ENCODE data around the gene LDLRAD2. TPM values are rescaled to one million over a fixed set of nuclear protein-coding genes. Genes with fewer than 3 reads are reported as not detected.

LDLRAD2 gene
- total and polyA plus RNA-seq, 9 of the 15 experiments (the other 6 are each of a cell fraction or from before 2014, with no cell fraction given): 0.45 to 0.48 TPM; not detected in 7

DNA sequence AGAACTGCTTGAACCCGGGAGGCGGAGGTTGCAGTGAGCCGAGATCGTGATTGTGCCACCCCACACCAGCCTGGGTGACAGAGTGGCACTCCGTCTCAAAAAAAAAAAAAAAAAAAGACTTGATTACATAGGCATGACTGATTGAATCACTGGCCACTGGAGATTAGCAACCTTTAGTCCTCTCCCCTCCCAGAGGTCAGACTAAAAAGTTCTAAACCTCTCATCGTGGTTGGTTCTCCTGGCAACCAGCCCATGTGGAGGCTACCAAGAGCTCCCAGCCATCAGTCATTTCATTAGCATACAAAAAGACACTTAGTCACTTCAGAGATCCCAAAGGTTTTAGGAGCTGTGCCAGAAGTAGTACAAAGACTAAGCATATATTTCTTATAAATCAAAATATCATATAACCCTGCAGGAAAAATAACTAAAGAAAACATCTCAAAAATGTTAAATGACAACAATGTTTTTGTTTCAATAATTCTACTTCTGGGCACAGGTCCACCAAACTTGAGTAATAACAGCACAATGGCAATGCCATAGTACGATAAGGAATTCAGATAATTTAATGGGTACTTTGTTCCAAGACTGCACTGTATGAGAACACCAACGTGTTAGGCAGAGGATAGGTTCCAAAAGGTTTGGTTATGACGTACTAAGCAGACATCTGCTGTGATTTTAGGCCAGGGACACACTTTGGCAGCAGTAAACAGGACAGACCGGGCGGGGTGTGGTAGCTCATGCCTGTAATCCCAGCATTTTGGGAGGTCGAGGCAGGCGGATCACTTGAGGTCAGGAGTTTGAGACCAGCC is 47.2 kb upstream of the LDLRAD2 start (continued):
- no peak for TF ChIP-seq CXXC5 (CRISPR knock-in tag; IDR thresholded peaks at IDR 0.05)
- TF ChIP-seq, protein P1, sequence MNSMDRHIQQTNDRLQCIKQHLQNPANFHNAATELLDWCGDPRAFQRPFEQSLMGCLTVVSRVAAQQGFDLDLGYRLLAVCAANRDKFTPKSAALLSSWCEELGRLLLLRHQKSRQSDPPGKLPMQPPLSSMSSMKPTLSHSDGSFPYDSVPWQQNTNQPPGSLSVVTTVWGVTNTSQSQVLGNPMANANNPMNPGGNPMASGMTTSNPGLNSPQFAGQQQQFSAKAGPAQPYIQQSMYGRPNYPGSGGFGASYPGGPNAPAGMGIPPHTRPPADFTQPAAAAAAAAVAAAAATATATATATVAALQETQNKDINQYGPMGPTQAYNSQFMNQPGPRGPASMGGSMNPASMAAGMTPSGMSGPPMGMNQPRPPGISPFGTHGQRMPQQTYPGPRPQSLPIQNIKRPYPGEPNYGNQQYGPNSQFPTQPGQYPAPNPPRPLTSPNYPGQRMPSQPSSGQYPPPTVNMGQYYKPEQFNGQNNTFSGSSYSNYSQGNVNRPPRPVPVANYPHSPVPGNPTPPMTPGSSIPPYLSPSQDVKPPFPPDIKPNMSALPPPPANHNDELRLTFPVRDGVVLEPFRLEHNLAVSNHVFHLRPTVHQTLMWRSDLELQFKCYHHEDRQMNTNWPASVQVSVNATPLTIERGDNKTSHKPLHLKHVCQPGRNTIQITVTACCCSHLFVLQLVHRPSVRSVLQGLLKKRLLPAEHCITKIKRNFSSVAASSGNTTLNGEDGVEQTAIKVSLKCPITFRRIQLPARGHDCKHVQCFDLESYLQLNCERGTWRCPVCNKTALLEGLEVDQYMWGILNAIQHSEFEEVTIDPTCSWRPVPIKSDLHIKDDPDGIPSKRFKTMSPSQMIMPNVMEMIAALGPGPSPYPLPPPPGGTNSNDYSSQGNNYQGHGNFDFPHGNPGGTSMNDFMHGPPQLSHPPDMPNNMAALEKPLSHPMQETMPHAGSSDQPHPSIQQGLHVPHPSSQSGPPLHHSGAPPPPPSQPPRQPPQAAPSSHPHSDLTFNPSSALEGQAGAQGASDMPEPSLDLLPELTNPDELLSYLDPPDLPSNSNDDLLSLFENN (IDR thresholded peaks at IDR 0.05; ENCODE audit: low read depth in 2 of 2, low read length in 2 of 2): no peak
- TF ChIP-seq, protein P2, sequence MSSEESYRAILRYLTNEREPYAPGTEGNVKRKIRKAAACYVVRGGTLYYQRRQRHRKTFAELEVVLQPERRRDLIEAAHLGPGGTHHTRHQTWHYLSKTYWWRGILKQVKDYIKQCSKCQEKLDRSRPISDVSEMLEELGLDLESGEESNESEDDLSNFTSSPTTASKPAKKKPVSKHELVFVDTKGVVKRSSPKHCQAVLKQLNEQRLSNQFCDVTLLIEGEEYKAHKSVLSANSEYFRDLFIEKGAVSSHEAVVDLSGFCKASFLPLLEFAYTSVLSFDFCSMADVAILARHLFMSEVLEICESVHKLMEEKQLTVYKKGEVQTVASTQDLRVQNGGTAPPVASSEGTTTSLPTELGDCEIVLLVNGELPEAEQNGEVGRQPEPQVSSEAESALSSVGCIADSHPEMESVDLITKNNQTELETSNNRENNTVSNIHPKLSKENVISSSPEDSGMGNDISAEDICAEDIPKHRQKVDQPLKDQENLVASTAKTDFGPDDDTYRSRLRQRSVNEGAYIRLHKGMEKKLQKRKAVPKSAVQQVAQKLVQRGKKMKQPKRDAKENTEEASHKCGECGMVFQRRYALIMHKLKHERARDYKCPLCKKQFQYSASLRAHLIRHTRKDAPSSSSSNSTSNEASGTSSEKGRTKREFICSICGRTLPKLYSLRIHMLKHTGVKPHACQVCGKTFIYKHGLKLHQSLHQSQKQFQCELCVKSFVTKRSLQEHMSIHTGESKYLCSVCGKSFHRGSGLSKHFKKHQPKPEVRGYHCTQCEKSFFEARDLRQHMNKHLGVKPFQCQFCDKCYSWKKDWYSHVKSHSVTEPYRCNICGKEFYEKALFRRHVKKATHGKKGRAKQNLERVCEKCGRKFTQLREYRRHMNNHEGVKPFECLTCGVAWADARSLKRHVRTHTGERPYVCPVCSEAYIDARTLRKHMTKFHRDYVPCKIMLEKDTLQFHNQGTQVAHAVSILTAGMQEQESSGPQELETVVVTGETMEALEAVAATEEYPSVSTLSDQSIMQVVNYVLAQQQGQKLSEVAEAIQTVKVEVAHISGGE (CRISPR knock-in tag; IDR thresholded peaks at IDR 0.05): no peak
- TF ChIP-seq PURB (CRISPR knock-in tag; IDR thresholded peaks at IDR 0.05; ENCODE audit: low read depth): no peak
- TF ChIP-seq, protein P3, sequence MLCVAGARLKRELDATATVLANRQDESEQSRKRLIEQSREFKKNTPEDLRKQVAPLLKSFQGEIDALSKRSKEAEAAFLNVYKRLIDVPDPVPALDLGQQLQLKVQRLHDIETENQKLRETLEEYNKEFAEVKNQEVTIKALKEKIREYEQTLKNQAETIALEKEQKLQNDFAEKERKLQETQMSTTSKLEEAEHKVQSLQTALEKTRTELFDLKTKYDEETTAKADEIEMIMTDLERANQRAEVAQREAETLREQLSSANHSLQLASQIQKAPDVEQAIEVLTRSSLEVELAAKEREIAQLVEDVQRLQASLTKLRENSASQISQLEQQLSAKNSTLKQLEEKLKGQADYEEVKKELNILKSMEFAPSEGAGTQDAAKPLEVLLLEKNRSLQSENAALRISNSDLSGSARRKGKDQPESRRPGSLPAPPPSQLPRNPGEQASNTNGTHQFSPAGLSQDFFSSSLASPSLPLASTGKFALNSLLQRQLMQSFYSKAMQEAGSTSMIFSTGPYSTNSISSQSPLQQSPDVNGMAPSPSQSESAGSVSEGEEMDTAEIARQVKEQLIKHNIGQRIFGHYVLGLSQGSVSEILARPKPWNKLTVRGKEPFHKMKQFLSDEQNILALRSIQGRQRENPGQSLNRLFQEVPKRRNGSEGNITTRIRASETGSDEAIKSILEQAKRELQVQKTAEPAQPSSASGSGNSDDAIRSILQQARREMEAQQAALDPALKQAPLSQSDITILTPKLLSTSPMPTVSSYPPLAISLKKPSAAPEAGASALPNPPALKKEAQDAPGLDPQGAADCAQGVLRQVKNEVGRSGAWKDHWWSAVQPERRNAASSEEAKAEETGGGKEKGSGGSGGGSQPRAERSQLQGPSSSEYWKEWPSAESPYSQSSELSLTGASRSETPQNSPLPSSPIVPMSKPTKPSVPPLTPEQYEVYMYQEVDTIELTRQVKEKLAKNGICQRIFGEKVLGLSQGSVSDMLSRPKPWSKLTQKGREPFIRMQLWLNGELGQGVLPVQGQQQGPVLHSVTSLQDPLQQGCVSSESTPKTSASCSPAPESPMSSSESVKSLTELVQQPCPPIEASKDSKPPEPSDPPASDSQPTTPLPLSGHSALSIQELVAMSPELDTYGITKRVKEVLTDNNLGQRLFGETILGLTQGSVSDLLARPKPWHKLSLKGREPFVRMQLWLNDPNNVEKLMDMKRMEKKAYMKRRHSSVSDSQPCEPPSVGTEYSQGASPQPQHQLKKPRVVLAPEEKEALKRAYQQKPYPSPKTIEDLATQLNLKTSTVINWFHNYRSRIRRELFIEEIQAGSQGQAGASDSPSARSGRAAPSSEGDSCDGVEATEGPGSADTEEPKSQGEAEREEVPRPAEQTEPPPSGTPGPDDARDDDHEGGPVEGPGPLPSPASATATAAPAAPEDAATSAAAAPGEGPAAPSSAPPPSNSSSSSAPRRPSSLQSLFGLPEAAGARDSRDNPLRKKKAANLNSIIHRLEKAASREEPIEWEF (CRISPR knock-in tag; IDR thresholded peaks at IDR 0.05): no peak
- TF ChIP-seq ZFPM2 (CRISPR knock-in tag; IDR thresholded peaks at IDR 0.05): no peak
- TF ChIP-seq, protein P4, sequence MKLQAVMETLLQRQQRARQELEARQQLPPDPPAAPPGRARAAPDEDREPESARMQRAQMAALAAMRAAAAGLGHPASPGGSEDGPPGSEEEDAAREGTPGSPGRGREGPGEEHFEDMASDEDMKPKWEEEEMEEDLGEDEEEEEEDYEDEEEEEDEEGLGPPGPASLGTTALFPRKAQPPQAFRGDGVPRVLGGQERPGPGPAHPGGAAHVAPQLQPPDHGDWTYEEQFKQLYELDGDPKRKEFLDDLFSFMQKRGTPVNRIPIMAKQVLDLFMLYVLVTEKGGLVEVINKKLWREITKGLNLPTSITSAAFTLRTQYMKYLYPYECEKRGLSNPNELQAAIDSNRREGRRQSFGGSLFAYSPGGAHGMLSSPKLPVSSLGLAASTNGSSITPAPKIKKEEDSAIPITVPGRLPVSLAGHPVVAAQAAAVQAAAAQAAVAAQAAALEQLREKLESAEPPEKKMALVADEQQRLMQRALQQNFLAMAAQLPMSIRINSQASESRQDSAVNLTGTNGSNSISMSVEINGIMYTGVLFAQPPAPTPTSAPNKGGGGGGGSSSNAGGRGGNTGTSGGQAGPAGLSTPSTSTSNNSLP (IDR thresholded peaks at IDR 0.05; ENCODE audit: borderline replicate concordance, low read depth, low read length): no peak
- TF ChIP-seq, protein P5, sequence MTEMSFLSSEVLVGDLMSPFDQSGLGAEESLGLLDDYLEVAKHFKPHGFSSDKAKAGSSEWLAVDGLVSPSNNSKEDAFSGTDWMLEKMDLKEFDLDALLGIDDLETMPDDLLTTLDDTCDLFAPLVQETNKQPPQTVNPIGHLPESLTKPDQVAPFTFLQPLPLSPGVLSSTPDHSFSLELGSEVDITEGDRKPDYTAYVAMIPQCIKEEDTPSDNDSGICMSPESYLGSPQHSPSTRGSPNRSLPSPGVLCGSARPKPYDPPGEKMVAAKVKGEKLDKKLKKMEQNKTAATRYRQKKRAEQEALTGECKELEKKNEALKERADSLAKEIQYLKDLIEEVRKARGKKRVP (CRISPR knock-in tag; IDR thresholded peaks at IDR 0.05): no peak
- no peak for TF ChIP-seq NR1H2 (CRISPR knock-in tag; IDR thresholded peaks at IDR 0.05)
- TF ChIP-seq PPARD (CRISPR knock-in tag; IDR thresholded peaks at IDR 0.05): no peak

All from K562 (cell line).